SU-DHL-6 (cell line): ENCODE results near the gene TMEM184A.

Experiments used
- H2AFZ ChIP-seq: fragments of 200-600 bp; sonication (generic); 2 replicates; pipeline ENCODE4 v1.6.1; 2014; ENCODE audit warnings: low read depth, mild to moderate bottlenecking, moderate library complexity, mixed read lengths, antibody characterized with exemption, low read length; ENCODE audit not compliant: severe bottlenecking
- H3F3A ChIP-seq: fragments of 200-600 bp; shearing (Covaris generic); 2 replicates; pipeline ENCODE4 v1.6.0; 2016; ENCODE audit warnings: antibody characterized with exemption, mild to moderate bottlenecking; ENCODE audit not compliant: insufficient read depth
- H3K27ac ChIP-seq: fragments of 200-600 bp; sonication (generic); 2 replicates; pipeline ENCODE4 v1.5.1; 2016; ENCODE audit warnings: low read depth, mild to moderate bottlenecking, low read length, moderate library complexity, mixed read lengths
- H3K27me3 ChIP-seq: fragments of 200-600 bp; sonication (generic), shearing (Covaris generic); 2 replicates; pipeline ENCODE4 v1.6.0; 2014; ENCODE audit warnings: mild to moderate bottlenecking, low read length
- H3K36me3 ChIP-seq: fragments of 200-600 bp; sonication (generic); 2 replicates; pipeline ENCODE4 v1.6.1; 2014; ENCODE audit warnings: mild to moderate bottlenecking, low read length, mixed read lengths
- H3K4me2 ChIP-seq: fragments of 300-600, 200-600 bp; shearing (Covaris generic), sonication (generic); 2 replicates; pipeline ENCODE4 v1.6.0; 2014; ENCODE audit warnings: low read length, low read depth, mild to moderate bottlenecking; ENCODE audit not compliant: poor library complexity, severe bottlenecking
- H3K4me3 ChIP-seq: fragments of 200-600 bp; sonication (generic); 2 replicates; pipeline ENCODE4 v1.5.1; 2014; ENCODE audit warnings: antibody characterized with exemption, low read length, mild to moderate bottlenecking, mixed read lengths; ENCODE audit not compliant: insufficient read depth, poor library complexity, severe bottlenecking
- H3K79me2 ChIP-seq: fragments of 200-600 bp; sonication (generic); 2 replicates; pipeline ENCODE4 v1.6.1; 2014; ENCODE audit warnings: mild to moderate bottlenecking, low read length, moderate library complexity; ENCODE audit not compliant: insufficient read depth
- H3K9ac ChIP-seq: fragments of 200-600 bp; sonication (generic); 2 replicates; pipeline ENCODE4 v1.7.0; 2014; ENCODE audit warnings: mild to moderate bottlenecking, low read length
- H3K9me2 ChIP-seq: fragments of 200-600 bp; sonication (generic); replicated peaks from 2 replicates; pipeline ENCODE4 v1.6.1; 2014; ENCODE audit warnings: low read length; ENCODE audit not compliant: insufficient read depth
- H3K9me3 ChIP-seq: fragments of 200-600 bp; sonication (generic); 2 replicates; pipeline ENCODE4 v1.6.1; 2014; ENCODE audit warnings: low read length, mixed read lengths; ENCODE audit not compliant: insufficient read depth
- H4K20me1 ChIP-seq: fragments of 200-600 bp; sonication (generic); 2 replicates; pipeline ENCODE4 v1.6.1; 2014; ENCODE audit warnings: low read depth, mild to moderate bottlenecking, antibody characterized with exemption, low read length, moderate library complexity, mixed read lengths
- EZH2phosphoT487 ChIP-seq: fragments of 200-600 bp; sonication (generic), shearing (Covaris generic); conservative IDR thresholded peaks from 2 replicates; pipeline ENCODE4 v1.6.1; 2018; ENCODE audit warnings: mild to moderate bottlenecking, antibody characterized with exemption, low read length, moderate library complexity, mixed read lengths
- TF ChIP-seq, protein P1 (sequence below): fragments of 200-600 bp; sonication (generic); IDR thresholded peaks from one replicate; pipeline ENCODE4 v1.5.1; 2017; ENCODE audit warnings: antibody characterized with exemption, mild to moderate bottlenecking, low read length, moderate library complexity; ENCODE audit not compliant: insufficient read depth, poor library complexity, severe bottlenecking

Gene TMEM184A

DNA sequence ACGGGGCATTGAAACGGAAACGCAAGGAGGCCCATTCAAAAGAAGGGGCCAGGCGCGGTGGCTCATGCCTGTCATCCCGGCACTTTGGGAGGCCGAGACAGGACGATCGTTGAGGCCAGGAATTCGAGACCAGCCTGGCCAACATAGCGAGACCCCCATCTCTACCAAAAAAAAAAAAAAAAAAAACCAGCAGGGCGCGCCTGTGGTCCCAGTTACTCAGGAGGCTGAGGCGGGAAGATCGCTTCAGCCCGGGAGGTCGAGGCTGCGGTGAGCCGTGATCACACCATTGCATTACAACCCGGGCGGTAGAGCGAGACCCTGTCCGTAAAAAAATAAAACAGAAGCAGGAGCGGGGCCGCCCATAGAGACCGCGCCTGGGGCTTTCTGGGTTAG, 13.4 kb upstream of the TMEM184A start:
- H3K27me3 ChIP-seq = no peaks in the 10 kb centered on the region
- H3K79me2 ChIP-seq = peaks cover 6% of the 10 kb centered on the region
- H4K20me1 ChIP-seq = no peaks in the 10 kb centered on the region
- peak overlapping the region; percentile 77 for H3K4me2 ChIP-seq
- H3K36me3 ChIP-seq = no peaks in the 10 kb centered on the region
- peak overlapping the region; percentile 76 for H2AFZ ChIP-seq
- peaks cover 5% of the 10 kb centered on the region; the same call in 1 of the 2 replicates for H3F3A ChIP-seq
- TF ChIP-seq EZH2phosphoT487 = no peak
- TF ChIP-seq, protein P1, sequence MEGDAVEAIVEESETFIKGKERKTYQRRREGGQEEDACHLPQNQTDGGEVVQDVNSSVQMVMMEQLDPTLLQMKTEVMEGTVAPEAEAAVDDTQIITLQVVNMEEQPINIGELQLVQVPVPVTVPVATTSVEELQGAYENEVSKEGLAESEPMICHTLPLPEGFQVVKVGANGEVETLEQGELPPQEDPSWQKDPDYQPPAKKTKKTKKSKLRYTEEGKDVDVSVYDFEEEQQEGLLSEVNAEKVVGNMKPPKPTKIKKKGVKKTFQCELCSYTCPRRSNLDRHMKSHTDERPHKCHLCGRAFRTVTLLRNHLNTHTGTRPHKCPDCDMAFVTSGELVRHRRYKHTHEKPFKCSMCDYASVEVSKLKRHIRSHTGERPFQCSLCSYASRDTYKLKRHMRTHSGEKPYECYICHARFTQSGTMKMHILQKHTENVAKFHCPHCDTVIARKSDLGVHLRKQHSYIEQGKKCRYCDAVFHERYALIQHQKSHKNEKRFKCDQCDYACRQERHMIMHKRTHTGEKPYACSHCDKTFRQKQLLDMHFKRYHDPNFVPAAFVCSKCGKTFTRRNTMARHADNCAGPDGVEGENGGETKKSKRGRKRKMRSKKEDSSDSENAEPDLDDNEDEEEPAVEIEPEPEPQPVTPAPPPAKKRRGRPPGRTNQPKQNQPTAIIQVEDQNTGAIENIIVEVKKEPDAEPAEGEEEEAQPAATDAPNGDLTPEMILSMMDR = no peak
- peak overlapping the region; percentile 98 for H3K4me3 ChIP-seq
- no peaks in the 10 kb centered on the region for H3K9me3 ChIP-seq
- peak overlapping the region; percentile 83 for H3K9ac ChIP-seq
- no peaks in the 10 kb centered on the region for H3K9me2 ChIP-seq
- H3K27ac ChIP-seq = peak overlapping the region; percentile 58

DNA sequence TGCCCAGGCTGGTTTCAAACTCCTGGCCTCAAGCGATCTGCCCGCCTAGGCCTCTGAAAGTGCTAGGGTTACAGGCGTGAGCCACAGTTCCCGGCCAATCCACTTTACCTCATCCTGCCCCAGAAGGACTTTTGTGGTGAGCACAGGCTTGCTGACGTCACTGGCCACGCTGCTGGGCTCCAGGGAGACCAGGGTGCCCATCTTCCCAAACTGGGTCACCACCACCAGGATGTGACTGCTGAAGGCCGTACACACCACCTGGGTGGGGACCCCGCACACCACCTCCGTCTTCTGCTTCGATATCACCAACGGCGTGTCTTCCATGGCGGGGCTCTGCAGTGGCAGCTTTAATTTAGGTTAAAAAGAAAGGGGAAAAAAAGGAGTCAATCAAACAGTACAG, 13.0 kb upstream of the TMEM184A start:
- H4K20me1 ChIP-seq = no peaks in the 10 kb centered on the region
- peaks cover 6% of the 10 kb centered on the region for H3K79me2 ChIP-seq
- peak overlapping the region; percentile 83 for H3K9ac ChIP-seq
- no peaks in the 10 kb centered on the region for H3K9me2 ChIP-seq
- no peaks in the 10 kb centered on the region for H3K36me3 ChIP-seq
- no peak overlapping the region for H2AFZ ChIP-seq
- peaks cover 5% of the 10 kb centered on the region; the same call in 1 of the 2 replicates for H3F3A ChIP-seq
- TF ChIP-seq, protein P1 = no peak
- H3K4me2 ChIP-seq = peak overlapping the region; percentile 77
- no peaks in the 10 kb centered on the region for H3K9me3 ChIP-seq
- no peaks in the 10 kb centered on the region for H3K27me3 ChIP-seq
- peak overlapping the region; percentile 98 for H3K4me3 ChIP-seq
- H3K27ac ChIP-seq = no peak overlapping the region

DNA sequence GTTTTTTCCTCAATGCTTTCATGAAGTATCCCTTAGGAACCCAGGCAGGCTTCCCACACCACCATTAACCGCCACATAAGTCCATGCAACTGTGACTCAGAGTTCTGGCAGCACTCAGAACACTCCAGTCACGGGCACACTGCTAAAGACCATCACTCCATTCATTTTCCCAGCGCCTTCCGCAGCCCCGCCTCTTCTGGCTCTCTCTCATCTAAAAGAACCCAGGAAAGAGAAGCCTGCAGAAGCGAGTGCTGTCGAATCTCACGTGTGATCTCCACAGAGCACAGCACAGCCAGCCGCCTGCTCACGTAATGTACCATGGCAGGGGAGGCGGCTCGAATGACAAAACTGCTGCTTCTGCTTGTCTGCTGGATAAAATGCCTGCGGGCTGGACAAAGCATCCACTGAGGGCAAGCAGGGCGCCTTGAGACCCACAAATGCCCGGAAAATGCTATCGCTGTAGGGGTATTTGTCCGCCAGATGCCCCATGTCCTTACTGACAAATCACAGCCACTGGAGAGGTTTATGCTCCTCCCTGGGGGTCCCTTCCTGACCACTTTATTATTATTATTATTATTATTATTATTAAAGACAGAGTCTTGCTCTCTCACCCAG, 12.0 kb upstream of the TMEM184A start:
- Histone ChIP-seq H3K9me3 (no peaks in the 10 kb centered on the region), H3F3A (peaks cover 5% of the 10 kb centered on the region; the same call in 1 of the 2 replicates), H2AFZ (no peak overlapping the region), H3K27ac (no peak overlapping the region), H3K27me3 (no peaks in the 10 kb centered on the region), H3K9me2 (no peaks in the 10 kb centered on the region), H3K4me2 (no peak overlapping the region), H3K79me2 (peaks cover 6% of the 10 kb centered on the region), H3K9ac (no peak overlapping the region), H3K4me3 (no peak overlapping the region), H4K20me1 (no peaks in the 10 kb centered on the region), H3K36me3 (no peaks in the 10 kb centered on the region)
- TF ChIP-seq, protein P1 = no peak
- TF ChIP-seq EZH2phosphoT487 = no peak
